ENCODE measurements around the gene NFASC.

NFASC gene

DNA sequence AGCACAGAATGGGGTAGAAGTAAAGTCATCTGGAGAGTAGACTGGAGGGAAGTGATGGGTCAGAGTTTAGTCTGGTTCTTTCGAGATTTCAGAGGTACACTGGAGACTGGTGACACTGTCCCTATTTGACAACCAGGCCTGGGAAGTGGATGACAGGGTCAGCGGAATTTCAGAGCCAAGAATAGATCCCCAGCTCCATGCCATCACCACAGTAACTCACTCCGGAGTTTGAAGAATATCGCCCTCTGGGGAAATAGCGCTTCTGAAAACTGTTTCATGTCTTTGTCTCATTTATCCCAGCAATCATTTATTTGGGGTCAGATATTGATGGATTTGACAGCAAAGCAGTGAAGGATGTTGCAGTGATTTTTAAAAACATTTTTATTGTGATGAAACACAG is 7.6 kb upstream of the NFASC start:
- no peak for DNase-seq

DNA sequence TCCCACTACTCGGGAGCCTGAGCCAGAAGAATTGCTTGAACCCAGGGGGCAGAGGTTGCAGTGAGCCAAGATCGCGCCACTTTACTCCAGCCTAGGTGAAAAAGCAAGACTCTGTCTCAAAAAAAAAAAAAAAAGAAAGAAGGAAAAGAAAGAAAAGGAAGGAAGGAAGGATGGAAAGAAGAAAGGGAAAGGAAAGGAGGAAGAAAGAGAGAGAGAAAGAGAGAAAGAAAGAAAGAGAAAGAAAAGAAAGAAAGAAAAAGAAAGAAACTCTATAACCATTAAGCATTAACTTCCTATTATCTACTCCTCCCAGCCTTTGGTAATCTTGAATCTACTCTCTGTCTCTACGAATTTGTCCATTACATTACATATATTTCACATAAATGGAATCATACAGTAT is 6.9 kb upstream of the NFASC start:
- no peak for DNase-seq

GRCh38 chr1:204866051-204866596 is 4.5 kb upstream of the NFASC start:
- no peak for DNase-seq

- no peak for DNase-seq
These were observed 3.5 kb upstream of the NFASC start for GRCh38 chr1:204867203-204867602.

DNA sequence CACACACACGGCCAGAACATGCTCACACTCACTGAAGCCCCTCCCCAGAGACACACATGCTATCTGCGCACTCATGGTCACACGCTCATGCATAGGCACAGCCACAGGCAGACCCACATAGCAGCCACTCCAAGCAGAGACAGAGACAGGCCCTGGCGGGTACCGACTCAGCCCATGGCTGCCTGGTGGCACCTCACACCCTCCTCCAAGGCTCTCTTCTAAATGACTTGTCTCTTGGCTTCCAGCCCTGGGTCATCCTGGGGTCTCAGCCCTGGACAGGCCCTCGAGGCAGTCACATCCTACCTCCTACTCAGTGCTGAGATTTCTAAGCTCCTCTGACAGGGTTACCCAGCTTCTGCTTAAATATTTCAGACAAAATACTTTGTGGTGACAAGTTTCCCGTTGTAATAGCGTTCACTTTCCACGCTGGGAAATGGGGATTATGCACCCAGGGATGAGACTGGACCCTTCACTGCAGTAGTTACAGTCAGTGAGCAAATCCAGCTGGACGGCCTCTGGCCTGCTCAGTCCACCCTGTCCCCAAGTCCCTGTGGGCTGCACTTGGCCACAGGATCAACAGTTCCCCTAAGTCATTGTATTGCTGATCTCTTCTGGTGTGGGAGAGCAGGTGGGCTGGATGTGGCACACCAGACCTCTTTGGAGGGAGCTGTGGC is 2.9 kb upstream of the NFASC start:
- no peak for DNase-seq

DNA sequence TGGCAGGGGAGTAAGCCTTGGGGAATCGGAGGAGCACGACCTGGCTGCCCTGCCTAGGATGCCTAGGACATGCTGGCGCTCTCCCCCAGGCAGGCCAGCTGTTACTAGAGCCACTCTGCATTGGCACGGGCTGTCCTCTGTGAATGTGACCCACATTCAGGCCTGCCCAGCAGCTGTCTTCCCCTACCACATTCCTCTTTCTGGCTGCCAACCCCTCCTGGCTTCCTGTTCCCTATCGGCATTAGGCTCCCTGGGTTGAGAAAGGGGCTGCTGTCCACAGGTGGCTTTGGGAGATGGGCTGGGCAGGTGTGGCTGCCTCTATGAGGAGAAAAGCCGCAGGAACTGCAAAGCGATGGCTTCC is 2.3 kb upstream of the NFASC start:
- no peak for DNase-seq

DNA sequence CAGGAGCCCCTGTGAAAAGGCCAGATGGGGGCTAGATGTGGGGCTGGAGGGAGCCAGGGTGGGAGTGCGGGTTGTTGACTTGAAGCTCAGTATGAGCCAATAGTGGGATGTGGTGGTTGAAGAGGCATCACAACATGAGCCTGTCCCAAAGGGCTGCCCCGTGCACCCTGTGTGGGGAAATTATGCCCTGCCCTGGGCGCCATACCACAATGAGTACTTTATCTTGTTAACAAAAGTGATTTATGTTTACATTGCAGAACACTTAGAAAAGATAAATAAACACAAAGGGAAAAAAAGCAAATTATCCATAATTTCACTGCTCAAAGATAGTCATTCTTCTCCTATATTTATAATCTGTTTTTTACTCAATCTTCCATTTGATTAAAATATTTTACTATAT is 1.6 kb upstream of the NFASC start:
- DNase-seq = no peak

- DNase-seq = no peak
These were observed 859 bp downstream of the NFASC start for GRCh38 chr1:204871405-204872037.

DNA sequence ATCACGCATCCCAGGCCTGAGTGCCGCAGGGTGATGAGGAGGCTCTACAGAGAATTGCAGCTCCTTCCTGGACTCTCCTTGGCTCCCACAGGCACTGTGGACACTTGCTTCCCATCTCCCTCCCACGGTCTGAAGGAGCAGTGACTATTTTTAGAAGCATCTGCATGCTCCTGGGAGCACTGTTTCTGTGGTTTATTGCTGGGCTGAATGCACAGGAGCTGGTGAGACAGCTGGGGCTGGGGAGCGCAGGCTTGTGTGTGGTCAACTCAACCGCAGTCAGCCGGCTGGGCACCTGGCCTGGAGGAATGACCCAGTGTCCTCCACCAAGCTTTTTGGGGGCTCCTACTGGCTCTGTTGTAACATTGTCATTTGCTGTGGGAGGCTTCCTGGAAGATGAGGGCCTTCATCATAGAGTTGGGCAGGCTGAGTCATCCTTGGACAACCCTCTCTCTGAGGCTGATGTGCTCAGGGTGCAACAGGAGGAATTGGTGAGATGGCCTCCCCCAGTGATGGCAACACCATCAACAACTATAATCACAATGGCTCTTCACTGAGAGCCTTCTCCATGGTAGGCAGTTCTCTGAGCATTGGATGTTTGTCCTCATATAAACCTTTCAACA is 1.7 kb downstream of the NFASC start:
- DNase-seq = no peak

DNA sequence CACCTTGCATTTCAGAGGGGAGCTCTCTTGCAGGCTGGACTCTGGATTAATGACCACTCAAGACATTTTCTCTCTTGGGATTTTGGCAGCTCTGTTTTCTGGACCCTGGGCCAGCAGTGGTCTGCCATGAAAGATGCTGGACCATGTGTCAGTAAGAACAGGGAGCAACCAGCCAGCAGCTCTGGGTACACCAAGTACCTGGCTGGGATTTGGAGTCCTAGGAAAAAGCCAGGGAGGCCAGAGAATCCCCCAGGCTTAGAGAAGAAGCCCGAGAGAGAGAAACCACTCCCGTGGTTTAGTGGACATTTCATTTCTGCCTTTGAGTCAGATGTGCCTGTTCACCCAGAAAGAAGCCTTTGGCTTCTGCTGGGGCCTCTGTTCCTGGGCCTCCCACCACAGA is 2.5 kb downstream of the NFASC start:
- no peak for DNase-seq

- DNase-seq = no peak
These were observed 3.1 kb downstream of the NFASC start for GRCh38 chr1:204873714-204874113.

DNA sequence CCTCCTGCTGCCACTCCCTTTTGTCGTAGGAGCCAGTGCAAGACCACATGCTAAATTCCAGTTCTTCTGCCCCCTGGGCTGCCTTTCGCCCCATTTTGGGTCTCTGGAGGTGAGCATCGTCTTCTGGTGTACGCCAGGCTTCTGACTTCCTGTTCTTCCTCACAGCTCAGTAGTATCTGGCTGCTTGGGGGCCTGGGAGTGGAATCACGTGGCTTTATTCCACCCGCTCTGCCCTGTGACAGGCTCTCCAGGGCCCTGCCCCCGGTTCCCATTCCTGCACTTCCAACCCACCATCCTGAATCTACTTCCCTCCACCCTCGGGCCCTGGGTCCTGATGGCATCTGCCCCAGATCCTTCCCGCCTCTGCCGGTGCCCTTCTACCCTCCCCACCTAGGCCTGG is 3.6 kb downstream of the NFASC start:
- DNase-seq = no peak

DNA sequence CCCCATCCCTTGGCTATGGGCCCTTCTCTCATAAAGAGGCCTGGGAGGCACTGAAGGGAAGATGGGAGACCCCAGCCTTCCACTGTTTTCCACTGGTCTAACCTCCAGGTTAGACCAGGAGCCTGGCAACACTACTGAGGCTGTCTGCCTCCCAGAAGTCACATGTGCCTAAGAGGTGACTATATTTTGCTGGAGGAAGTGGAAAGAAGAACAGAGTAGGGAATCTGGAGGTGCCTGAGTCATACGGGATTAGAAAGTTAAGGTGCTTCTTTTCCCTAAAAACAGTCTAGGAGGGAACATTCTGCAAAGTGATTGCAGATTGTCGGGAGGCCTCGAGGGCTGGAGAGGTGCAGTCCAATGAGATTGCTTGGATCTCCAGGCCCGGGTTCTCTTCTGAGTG is 4.6 kb downstream of the NFASC start:
- no peak for DNase-seq

GRCh38 chr1:204878621-204879234 is 8.1 kb downstream of the NFASC start:
- DNase-seq = no peak

- no peak for DNase-seq
These were observed 8.7 kb downstream of the NFASC start for GRCh38 chr1:204879351-204879750.

- DNase-seq = no peak
These were observed 10.2 kb downstream of the NFASC start for GRCh38 chr1:204880906-204881305.

DNA sequence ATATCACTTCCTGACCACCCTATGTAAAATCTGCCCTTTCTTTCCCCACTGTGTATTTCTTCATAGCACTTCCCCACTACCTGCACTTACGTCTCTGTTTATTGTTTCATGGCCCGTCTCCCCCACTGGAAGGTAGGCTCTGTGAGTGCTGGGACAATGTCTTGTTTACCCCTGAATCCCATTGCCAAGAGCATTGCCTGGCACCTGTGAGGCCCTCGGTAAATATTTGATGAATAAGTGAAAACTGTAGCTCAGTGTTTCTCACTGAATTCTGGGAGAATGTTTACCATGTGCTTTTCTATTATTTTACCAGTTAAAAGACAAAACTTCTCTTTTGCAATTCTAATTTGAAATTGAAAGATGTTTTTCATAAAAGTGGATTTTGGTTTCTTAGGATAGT is 11.8 kb downstream of the NFASC start:
- DNase-seq = no peak

DNA sequence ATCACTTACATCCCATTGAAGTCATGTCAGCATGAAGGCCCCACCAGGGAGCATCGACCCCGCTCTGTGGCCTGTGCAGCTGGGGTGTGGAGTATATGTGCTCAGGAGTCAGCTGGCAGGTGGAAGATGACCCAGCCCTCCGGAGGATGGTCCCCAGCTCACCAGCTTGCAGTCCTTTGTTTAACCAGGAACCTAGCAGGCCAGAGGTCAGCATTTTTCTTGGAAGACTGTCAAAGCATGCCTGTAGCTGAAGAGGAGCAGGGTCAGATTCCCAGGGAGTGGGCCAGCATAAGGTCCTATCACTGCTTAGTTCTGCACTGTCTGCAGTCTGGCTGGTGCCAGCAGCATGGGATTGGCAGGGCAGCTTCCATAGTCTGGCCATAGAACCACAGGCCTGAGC is 12.7 kb downstream of the NFASC start:
- DNase-seq = no peak

- no peak for DNase-seq
These were observed 14.6 kb downstream of the NFASC start for GRCh38 chr1:204885288-204885711.

DNA sequence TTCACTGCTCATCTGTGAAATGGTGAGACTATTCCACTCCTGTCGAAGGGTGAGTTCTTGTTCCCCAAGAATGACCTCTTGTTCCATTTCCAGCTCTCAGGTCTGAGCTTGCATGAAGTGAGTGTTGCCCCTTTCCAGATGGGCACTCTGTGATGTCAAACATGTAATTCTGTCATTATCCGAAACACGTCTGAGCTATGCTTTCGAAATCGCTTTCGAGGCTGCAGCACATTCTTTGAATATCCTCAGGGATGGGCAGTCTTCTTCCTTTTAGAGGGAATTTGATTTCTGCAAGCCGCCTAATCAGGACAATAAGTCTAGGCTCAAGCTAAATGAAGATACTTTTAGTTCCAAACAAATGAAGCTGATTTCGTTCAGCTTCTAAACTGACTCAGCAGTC is 15.1 kb downstream of the NFASC start:
- DNase-seq = no peak

- DNase-seq = no peak
These were observed 17.2 kb downstream of the NFASC start for GRCh38 chr1:204887846-204888245.

DNA sequence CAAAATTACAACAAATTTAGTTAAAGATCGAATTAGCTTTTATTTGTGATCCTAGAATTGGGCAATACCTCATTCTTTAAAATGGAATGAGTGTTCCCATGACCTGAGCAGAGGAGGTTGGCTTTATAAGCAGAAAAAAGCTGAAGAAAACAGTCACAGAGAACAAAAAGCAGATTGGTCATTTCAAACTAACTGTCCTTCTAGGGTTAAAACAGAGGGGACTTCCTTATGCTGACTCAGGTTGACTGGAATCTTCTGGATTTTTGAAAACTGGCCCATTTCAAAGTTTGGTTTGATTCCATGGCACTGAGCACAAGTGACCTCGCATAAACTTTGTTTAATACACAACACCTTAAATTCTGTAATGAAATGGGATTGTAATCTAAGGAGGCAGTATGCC is 17.6 kb downstream of the NFASC start:
- no peak for DNase-seq

DNA sequence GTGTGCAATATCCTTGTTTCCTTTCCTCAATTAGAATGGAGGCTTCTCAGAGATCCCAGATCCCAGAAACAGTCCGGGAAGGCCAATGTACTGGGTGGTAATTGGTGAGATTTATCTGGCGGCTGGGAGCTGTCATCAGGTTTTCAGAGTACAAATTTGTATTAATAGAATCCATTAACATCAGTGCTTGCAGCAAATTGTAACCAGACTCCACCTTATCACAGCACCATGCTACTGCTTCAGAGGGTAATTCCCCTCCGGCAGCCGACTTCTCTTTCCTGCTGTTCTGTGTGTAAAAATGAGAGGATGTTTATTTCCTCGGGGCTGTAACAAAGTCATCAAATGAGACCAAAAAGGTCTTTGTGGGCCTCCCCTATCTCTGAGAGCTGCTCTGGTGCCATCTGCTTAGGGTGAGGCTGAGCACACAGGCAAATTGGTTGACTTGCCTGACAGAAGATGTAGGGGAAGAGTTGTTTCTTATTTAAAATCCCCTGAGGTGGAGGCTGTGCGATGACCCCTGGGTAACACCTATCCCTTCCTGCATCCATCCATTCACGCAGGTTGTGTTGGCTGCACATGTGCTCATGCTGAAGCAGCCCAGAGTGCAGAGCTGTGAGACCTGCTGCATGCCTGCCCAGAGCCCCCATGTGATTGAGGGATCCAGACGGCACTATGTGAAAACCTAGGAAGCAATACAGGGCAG is 19.2 kb downstream of the NFASC start:
- DNase-seq = no peak

Measured in amniotic stem cell (primary cell).